NCI-H345 treated with DMSO at 0.1 percent for 48 hours (cell line): ENCODE measurements around the gene NOXRED1.

Experiments used
- DNase-seq: peaks from one replicate; lab custom pipeline; 2025; ENCODE audit not compliant: unreplicated experiment; lab: John Stamatoyannopoulos, UW

NOXRED1 gene

GRCh38 chr14:77409131-77409533, 14.2 kb downstream of the NOXRED1 start:
- no peak for DNase-seq

DNA sequence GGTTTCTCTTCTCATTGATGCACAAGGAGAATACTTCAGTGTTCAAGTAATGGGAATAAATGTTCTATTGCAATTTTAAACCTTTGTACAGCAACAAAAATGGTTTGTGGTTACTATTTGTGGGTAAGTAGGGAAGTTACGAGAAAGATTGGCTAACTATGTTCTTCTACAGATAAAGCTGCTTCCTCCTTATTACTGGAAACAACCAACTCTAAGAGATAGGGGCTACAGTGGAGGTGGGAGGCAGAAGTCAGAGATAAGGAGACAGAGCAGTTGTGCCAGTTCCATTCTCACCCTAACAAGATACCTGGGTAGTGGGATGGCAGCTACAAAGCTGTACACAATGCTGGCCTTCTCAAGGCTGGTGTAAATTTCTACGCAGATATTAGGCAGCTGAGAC, 16.2 kb downstream of the NOXRED1 start:
- DNase-seq, result no peak

DNA sequence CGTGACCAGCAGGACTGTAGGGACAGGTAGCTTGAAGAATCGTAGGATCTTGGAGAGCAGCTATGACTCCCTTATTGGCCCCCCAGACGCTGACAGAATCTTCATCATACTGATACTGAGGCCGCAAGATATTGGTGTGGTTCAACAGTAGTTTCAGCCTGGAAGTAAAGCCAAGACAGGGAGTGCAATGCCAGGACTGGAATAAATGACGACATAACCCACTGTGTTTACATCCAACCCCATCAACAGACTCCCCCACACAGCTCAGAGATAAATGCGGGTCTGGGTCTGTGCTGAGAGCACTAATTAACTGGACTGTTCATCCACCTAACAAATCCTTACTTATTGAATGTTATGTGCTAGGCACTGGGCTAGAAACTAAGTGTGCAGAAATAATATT, 16.6 kb downstream of the NOXRED1 start:
- DNase-seq, result no peak

- DNase-seq, result no peak
Observed at GRCh38 chr14:77406086-77406485, 17.2 kb downstream of the NOXRED1 start.

DNA sequence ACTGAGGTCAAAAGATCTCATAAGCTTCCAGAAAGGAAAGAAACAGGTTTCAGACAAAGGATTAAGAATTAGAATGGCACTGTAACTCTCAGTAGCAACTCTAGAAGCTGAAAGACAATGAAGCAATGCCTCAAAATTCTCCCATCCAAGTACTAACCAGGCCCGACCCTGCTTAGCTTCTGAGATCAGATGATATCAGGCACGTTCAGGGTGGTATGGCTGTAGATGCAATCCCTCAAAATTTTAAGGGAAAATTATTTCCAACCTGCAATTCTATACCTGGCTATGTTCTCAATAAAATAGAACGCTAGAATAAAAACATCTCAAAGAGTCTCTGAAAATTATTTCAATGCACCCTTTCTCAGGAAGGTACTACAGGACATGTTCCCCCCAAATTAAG, 19.6 kb downstream of the NOXRED1 start:
- DNase-seq, result no peak

DNA sequence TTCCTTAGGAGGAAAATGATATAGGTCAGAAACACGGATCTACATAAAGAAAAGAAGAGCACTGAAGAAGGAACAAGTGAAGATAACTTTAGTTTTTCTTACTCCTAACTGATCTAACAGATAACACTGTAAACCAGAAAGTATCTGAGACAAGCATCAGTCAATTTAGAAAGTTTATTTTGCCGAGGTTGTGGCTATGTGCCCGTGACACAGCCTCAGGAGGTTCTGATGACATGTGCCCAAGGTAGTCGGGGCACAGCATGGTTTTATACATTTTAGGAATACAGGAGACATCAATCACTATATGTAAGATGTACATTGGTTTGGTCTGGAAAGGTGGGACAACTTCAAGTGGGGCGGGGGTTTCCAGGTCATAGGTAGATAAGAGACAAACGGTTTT, 23.1 kb downstream of the NOXRED1 start:
- DNase-seq, result no peak

DNA sequence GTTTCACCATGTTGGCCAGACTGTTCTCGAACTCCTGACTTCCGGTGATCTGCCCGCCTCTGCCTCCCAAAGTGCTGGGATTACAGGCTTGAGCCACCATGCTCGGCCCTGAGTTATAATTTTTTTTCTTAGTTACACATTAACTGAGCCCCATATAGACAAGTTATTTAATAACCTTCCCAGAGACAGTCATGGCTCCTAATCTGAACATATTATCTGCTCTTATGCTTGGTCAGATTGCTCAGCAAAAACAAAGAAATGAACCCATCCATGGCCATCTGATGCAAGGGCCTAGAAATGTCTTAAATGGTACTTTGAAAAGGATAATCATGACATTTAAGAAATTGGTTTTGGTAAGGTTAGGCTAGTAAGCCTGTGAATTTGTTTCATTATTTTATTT, 33.1 kb downstream of the NOXRED1 start:
- no peak for DNase-seq

- no peak for DNase-seq
Observed at GRCh38 chr14:77378701-77379100, 44.6 kb downstream of the NOXRED1 start.

GRCh38 chr14:77377502-77377844, 45.9 kb downstream of the NOXRED1 start:
- DNase-seq, result no peak

GRCh38 chr14:77376771-77377501, 46.4 kb downstream of the NOXRED1 start, which contains the start of the genes SAMD15 and TMED8:
TSS of gene SAMD15 (plus strand) at chr14:77377379. CDS start at chr14:77377419, 40 bp downstream.
TSS of gene TMED8 (minus strand) at chr14:77377094. CDS start at chr14:77377053, 41 bp downstream.
- peak; percentile 88 for DNase-seq

DNA sequence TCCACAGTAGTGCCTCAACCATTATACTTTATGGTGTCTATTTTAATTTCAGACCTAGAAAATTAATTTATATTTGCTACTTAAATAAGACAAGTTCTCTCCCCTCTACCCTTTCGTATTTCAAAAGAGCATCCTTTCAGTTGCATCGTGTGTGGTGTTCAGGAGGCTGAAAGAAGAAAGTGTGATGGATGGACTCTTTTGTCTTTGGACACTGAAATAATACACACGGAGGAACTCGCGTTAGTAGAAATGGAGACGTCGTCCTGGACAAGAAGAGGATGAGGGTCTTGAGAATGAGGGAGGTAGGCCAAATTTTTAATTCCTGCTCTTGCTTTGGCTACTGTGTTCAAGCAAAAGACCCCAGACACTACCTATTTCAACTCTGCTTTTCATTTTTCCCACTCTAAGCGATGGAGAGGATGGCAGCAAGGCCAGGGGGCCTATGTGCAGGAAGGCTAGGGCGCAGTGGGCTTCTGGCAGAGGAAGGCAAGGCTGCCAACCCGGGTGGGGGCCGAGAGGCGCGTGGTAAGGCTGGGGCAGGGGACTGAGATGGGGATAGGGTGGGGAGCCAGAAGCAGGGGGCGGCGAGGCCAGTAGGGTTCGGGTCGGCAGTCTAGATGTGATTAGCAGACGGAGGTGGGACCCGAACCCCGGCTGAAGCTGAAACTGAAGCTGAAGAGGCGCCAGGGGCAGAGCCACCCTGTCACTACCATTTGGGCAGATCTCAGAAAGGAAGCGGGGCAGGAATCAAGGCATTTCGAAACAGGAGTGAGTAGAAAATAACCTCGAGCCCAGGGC, 47.2 kb downstream of the NOXRED1 start:
- peak; percentile 11 for DNase-seq

- no peak for DNase-seq
Observed at GRCh38 chr14:77375164-77375950, 48.0 kb downstream of the NOXRED1 start.

- DNase-seq, result no peak
Observed at GRCh38 chr14:77372304-77372841, 51.0 kb downstream of the NOXRED1 start.

GRCh38 chr14:77369285-77369684, 54.0 kb downstream of the NOXRED1 start:
- no peak for DNase-seq

- DNase-seq, result no peak
Observed at GRCh38 chr14:77364146-77364545, 59.2 kb downstream of the NOXRED1 start.

GRCh38 chr14:77359626-77360025, 63.7 kb downstream of the NOXRED1 start:
- no peak for DNase-seq

DNA sequence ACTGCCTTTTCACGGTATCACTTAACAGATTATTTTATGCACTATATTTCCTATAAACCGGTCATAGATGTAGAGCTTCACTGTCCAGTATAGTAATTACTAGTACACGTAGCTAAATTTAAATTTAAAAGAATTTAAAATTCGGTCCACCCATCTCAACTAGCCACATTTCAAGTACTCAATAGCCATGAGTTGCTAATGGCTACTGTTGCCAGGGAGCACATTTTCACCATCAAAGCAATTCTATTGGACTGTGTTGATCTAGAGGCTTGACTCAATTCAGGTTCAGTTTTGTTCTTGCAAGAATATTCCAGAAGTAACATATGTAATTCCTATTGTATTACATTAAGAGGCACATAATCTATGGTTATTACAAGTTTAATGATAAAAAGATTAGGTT, 66.4 kb downstream of the NOXRED1 start:
- DNase-seq, result no peak

DNA sequence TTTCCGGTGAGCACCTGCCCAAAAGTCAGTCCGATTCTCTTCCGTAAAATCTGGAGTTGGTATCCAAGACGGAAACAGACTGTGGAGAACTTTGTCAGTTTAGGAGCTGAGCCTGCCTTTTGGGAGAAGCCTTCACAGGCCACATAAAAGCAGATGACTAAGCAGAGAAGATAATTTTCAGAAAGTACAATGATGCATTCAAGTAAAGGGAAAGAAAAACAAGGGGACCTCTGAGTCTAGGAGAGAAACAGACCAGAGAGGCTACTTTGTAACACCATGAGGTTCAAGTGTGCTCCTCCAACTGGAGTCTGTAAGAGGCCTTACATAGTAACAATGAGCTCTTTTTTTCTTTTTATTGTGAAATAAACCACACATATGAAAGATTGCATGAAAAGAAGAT, 67.5 kb downstream of the NOXRED1 start:
- no peak for DNase-seq

- no peak for DNase-seq
Observed at GRCh38 chr14:77353469-77354141, 69.7 kb downstream of the NOXRED1 start.

DNA sequence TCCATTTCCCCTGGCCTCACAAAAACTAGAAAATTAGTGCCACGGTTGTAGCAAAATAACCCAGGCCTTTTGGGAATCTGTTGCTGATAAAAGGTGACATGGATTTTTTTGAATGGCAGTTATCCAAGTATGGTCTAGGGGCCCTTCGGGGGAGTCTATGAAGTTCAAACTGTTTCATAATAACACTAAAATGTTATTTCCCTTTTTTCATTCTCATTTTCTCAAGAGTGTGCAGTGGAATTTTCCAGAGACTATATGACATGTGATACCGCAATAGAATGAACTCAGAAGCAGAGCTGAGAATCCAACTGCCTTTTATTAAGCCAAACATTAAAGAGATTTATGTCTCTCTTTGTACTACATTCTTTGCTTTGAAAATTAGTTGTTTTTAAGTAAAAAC, 75.6 kb downstream of the NOXRED1 start:
- DNase-seq, result no peak

DNA sequence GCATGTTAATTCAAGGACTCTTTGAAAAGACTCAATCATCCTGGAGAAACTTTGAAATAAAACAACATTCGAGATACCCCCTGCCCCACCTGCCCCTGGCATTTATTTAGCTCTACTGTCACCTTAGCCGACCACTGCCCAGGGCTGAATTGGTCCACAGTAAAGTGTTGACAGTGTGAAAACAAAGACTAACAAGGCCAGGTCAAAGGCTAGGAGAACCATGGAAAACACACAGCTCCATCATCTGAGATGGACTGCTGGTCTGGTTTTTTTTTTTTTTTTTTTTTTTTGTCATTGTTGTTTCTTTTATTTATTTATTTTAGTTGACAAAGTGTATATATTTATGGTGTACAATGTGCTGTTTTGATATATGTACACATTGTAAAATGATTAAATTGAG, 76.8 kb downstream of the NOXRED1 start:
- no peak for DNase-seq
